Large intestine (tissue), 12 donors: Measurements from ENCODE around the gene SELENOI. TPM values are rescaled to one million over a fixed set of nuclear protein-coding genes. Genes with fewer than 3 reads are reported as not detected.
A peak's percentile ranks its signal among the peaks of the same experiment; 100 is the strongest.
"Not testable (repeated sequence)": the region's sequence is repeated elsewhere in the genome, so short reads cannot be mapped to it uniquely, and the experiment has no call there.

Experiments used
- DNase-seq, 2 donors: peaks; one replicate each; pipeline versions ENCODE4 v3.0.0 to v3.0.0-alpha.2; 2013
- H3K27ac ChIP-seq: one replicate; pipeline ENCODE4 v1.5.1; 2013; ENCODE audit warnings: low read length
- H3K27me3 ChIP-seq: 2 replicates; pipeline ENCODE4 v1.6.1; 2013; ENCODE audit warnings: low read length; ENCODE audit not compliant: control insufficient read depth, insufficient read depth
- H3K36me3 ChIP-seq: 2 replicates; pipeline ENCODE4 v1.6.1; 2013; ENCODE audit warnings: low read length; ENCODE audit not compliant: control insufficient read depth, insufficient read depth
- H3K4me1 ChIP-seq: one replicate; pipeline ENCODE4 v1.6.1; 2013; ENCODE audit warnings: low read length; ENCODE audit not compliant: control insufficient read depth, insufficient read depth
- H3K4me3 ChIP-seq: one replicate; pipeline ENCODE4 v1.5.1; 2013; ENCODE audit warnings: low read length
- H3K9me3 ChIP-seq: one replicate; pipeline ENCODE4 v1.6.1; 2013; ENCODE audit warnings: mild to moderate bottlenecking, low read depth, low read length, moderate library complexity; ENCODE audit not compliant: control insufficient read depth
- WGBS: methylation state at CpG from one replicate; pipeline ENCODE4 v1.1.5; 2013; ENCODE audit warnings: low lambda C conversion rate; ENCODE audit not compliant: insufficient coverage; 5-methylcytosine and 5-hydroxymethylcytosine counted together
- long read RNA-seq, 11 donors: transcript quantifications; one replicate each; lab custom pipeline, GENCODE V29; 2026
- polyA plus RNA-seq: library from polyadenylated mRNA; unstranded; fragments of 120-200 nt; gene quantifications from one replicate; pipeline ENCODE4 v1.2.1, GENCODE V29; 2013

The SELENOI gene
- 36.8 TPM for polyA plus RNA-seq
- long read RNA-seq, donor 1, full-length matches to known transcripts = 3 of 3 reads
- long read RNA-seq, donor 1, partial matches to known transcripts = 0 of 3 reads
- long read RNA-seq, donor 1, other reads (novel, unspliced or antisense) = 0 of 3 reads
- long read RNA-seq, donor 2, full-length matches to known transcripts = 6 of 6 reads
- long read RNA-seq, donor 2, partial matches to known transcripts = 0 of 6 reads
- long read RNA-seq, donor 2, other reads (novel, unspliced or antisense) = 0 of 6 reads
- long read RNA-seq, donor 3 = 0 reads
- long read RNA-seq, donor 4 = 0 reads
- long read RNA-seq, donor 5, full-length matches to known transcripts = 2 of 2 reads
- long read RNA-seq, donor 5, partial matches to known transcripts = 0 of 2 reads
- long read RNA-seq, donor 5, other reads (novel, unspliced or antisense) = 0 of 2 reads
- long read RNA-seq, donor 6, full-length matches to known transcripts = 5 of 5 reads
- long read RNA-seq, donor 6, partial matches to known transcripts = 0 of 5 reads
- long read RNA-seq, donor 6, other reads (novel, unspliced or antisense) = 0 of 5 reads
- long read RNA-seq, donor 7 = 0 reads
- long read RNA-seq, donor 8, full-length matches to known transcripts = 3 of 3 reads
- long read RNA-seq, donor 8, partial matches to known transcripts = 0 of 3 reads
- long read RNA-seq, donor 8, other reads (novel, unspliced or antisense) = 0 of 3 reads
- long read RNA-seq, donor 9, full-length matches to known transcripts = 1 of 1 reads
- long read RNA-seq, donor 9, partial matches to known transcripts = 0 of 1 reads
- long read RNA-seq, donor 9, other reads (novel, unspliced or antisense) = 0 of 1 reads
- long read RNA-seq, donor 10, full-length matches to known transcripts = 5 of 85 reads
- long read RNA-seq, donor 10, partial matches to known transcripts = 80 of 85 reads
- long read RNA-seq, donor 10, other reads (novel, unspliced or antisense) = 0 of 85 reads
- long read RNA-seq, donor 11, full-length matches to known transcripts = 1 of 1 reads
- long read RNA-seq, donor 11, partial matches to known transcripts = 0 of 1 reads
- long read RNA-seq, donor 11, other reads (novel, unspliced or antisense) = 0 of 1 reads

GRCh38 chr2:26345545-26346453 is at the start of gene SELENOI:
TSS of gene SELENOI (plus strand) at chr2:26346143. CDS start at chr2:26346233, 90 bp downstream.
- Histone ChIP-seq H3K27me3 (no peaks in the 10 kb centered on the region), H3K4me3 (peak within 1 kb of the TSS; percentile 84), H3K9me3 (no peaks in the 10 kb centered on the region), H3K27ac (peak within 1 kb of the TSS; percentile 97), H3K4me1 (peaks cover 11% of the 10 kb centered on the region), H3K36me3 (no peaks in the 10 kb centered on the region)
- DNase-seq = peak; percentile 99 to 100
- no CpG with 5 or more reads among the region's 80 CpGs for WGBS

- DNase-seq = no peak
- Histone ChIP-seq H3K27ac (no peak overlapping the region), H3K27me3 (peaks cover 37% of the 10 kb centered on the region), H3K36me3 (no peaks in the 10 kb centered on the region), H3K9me3 (no peaks in the 10 kb centered on the region), H3K4me3 (no peak overlapping the region), H3K4me1 (peaks cover 12% of the 10 kb centered on the region)
- 100% methylated on average over 1 of the region's 3 CpGs for whole genome bisulfite sequencing
These were observed 48.9 kb upstream of the SELENOI start for GRCh38 chr2:26297061-26297460.

GRCh38 chr2:26298286-26298637 is 47.7 kb upstream of the SELENOI start:
- H3K4me3 ChIP-seq = peak overlapping the region; percentile 27
- no peak for DNase-seq
- no peak overlapping the region for H3K27ac ChIP-seq
- peaks cover 39% of the 10 kb centered on the region for H3K27me3 ChIP-seq
- H3K36me3 ChIP-seq = no peaks in the 10 kb centered on the region
- H3K4me1 ChIP-seq = peaks cover 12% of the 10 kb centered on the region
- no CpG with 5 or more reads among the region's 17 CpGs for WGBS
- no peaks in the 10 kb centered on the region for H3K9me3 ChIP-seq

GRCh38 chr2:26298638-26299393 is 47.1 kb upstream of the SELENOI start:
- H3K9me3 ChIP-seq = no peaks in the 10 kb centered on the region
- H3K27me3 ChIP-seq = peaks cover 39% of the 10 kb centered on the region
- H3K4me3 ChIP-seq = peak overlapping the region; percentile 27
- H3K27ac ChIP-seq = no peak overlapping the region
- no peaks in the 10 kb centered on the region for H3K36me3 ChIP-seq
- DNase-seq = peak in 1 of 2 donors; percentile 46
- H3K4me1 ChIP-seq = peaks cover 12% of the 10 kb centered on the region
- 13% methylated on average over 7 of the region's 30 CpGs for WGBS

GRCh38 chr2:26299471-26300101 is 46.4 kb upstream of the SELENOI start:
- WGBS = no CpG with 5 or more reads among the region's 9 CpGs
- Histone ChIP-seq H3K36me3 (no peaks in the 10 kb centered on the region), H3K4me1 (peaks cover 12% of the 10 kb centered on the region), H3K4me3 (peak overlapping the region; percentile 27), H3K27ac (peak overlapping the region; percentile 8), H3K9me3 (no peaks in the 10 kb centered on the region), H3K27me3 (peaks cover 39% of the 10 kb centered on the region)
- peak; percentile 32 to 78 for DNase-seq

- Histone ChIP-seq H3K36me3 (no peaks in the 10 kb centered on the region), H3K9me3 (no peaks in the 10 kb centered on the region), H3K27me3 (peaks cover 35% of the 10 kb centered on the region), H3K4me1 (peaks cover 12% of the 10 kb centered on the region), H3K4me3 (peak overlapping the region; percentile 27), H3K27ac (no peak overlapping the region)
- DNase-seq = peak in 1 of 2 donors; percentile 9
- WGBS = 72% methylated on average over 6 of the region's 22 CpGs
These were observed 45.6 kb upstream of the SELENOI start for GRCh38 chr2:26300234-26300925.

GRCh38 chr2:26302846-26303245 is 43.1 kb upstream of the SELENOI start:
- Histone ChIP-seq H3K27me3 (peaks cover 18% of the 10 kb centered on the region), H3K36me3 (no peaks in the 10 kb centered on the region), H3K4me1 (peaks cover 12% of the 10 kb centered on the region), H3K9me3 (no peaks in the 10 kb centered on the region), H3K4me3 (no peak overlapping the region), H3K27ac (no peak overlapping the region)
- no CpG with 5 or more reads among the region's 6 CpGs for WGBS
- DNase-seq = no peak

GRCh38 chr2:26305094-26305493 is 40.8 kb upstream of the SELENOI start:
- not testable (repeated sequence) for H3K27ac ChIP-seq, H3K9me3 ChIP-seq, H3K4me1 ChIP-seq, H3K36me3 ChIP-seq, DNase-seq, H3K4me3 ChIP-seq, H3K27me3 ChIP-seq
- 100% methylated on average over 1 of the region's 7 CpGs for WGBS
